ENCODE data around the gene BPIFB6.

Gene BPIFB6

GRCh38 chr20:33018169-33018931, 13.1 kb upstream of the BPIFB6 start:
- no peaks in the 10 kb centered on the region for H3K4me1 Mint-ChIP-seq (ENCODE audit: low read depth)
- no peak overlapping the region for H3K4me3 Mint-ChIP-seq
- H3K9me3 Mint-ChIP-seq = no peaks in the 10 kb centered on the region
- no peak overlapping the region for H3K27ac Mint-ChIP-seq
- H3K27me3 Mint-ChIP-seq (ENCODE audit: low read depth) = no peaks in the 10 kb centered on the region
- no peaks in the 10 kb centered on the region for H3K36me3 Mint-ChIP-seq (ENCODE audit: low read depth)

- no peaks in the 10 kb centered on the region for H3K36me3 Mint-ChIP-seq (ENCODE audit: low read depth)
- no peak overlapping the region for H3K4me3 Mint-ChIP-seq
- no peaks in the 10 kb centered on the region for H3K9me3 Mint-ChIP-seq
- no peaks in the 10 kb centered on the region for H3K4me1 Mint-ChIP-seq (ENCODE audit: low read depth)
- H3K27me3 Mint-ChIP-seq (ENCODE audit: low read depth) = no peaks in the 10 kb centered on the region
- no peak overlapping the region for H3K27ac Mint-ChIP-seq
These were observed 11.8 kb upstream of the BPIFB6 start for GRCh38 chr20:33019465-33020277.

GRCh38 chr20:33020278-33021161, 10.9 kb upstream of the BPIFB6 start:
- Mint-ChIP-seq H3K4me1 (ENCODE audit: low read depth) (no peaks in the 10 kb centered on the region), H3K9me3 (no peaks in the 10 kb centered on the region), H3K4me3 (no peak overlapping the region), H3K36me3 (ENCODE audit: low read depth) (no peaks in the 10 kb centered on the region), H3K27me3 (ENCODE audit: low read depth) (no peaks in the 10 kb centered on the region), H3K27ac (no peak overlapping the region)

- Mint-ChIP-seq H3K27me3 (ENCODE audit: low read depth) (no peaks in the 10 kb centered on the region), H3K27ac (no peak overlapping the region), H3K36me3 (ENCODE audit: low read depth) (no peaks in the 10 kb centered on the region), H3K4me3 (no peak overlapping the region), H3K9me3 (no peaks in the 10 kb centered on the region), H3K4me1 (ENCODE audit: low read depth) (no peaks in the 10 kb centered on the region)
These were observed 9.6 kb upstream of the BPIFB6 start for GRCh38 chr20:33021879-33022278.

GRCh38 chr20:33022289-33022688, 9.2 kb upstream of the BPIFB6 start:
- H3K36me3 Mint-ChIP-seq (ENCODE audit: low read depth) = no peaks in the 10 kb centered on the region
- no peaks in the 10 kb centered on the region for H3K9me3 Mint-ChIP-seq
- H3K4me1 Mint-ChIP-seq (ENCODE audit: low read depth) = no peaks in the 10 kb centered on the region
- no peak overlapping the region for H3K4me3 Mint-ChIP-seq
- no peaks in the 10 kb centered on the region for H3K27me3 Mint-ChIP-seq (ENCODE audit: low read depth)
- H3K27ac Mint-ChIP-seq = no peak overlapping the region

- H3K4me3 Mint-ChIP-seq = no peak overlapping the region
- no peaks in the 10 kb centered on the region for H3K36me3 Mint-ChIP-seq (ENCODE audit: low read depth)
- no peaks in the 10 kb centered on the region for H3K27me3 Mint-ChIP-seq (ENCODE audit: low read depth)
- H3K4me1 Mint-ChIP-seq (ENCODE audit: low read depth) = no peaks in the 10 kb centered on the region
- H3K27ac Mint-ChIP-seq = no peak overlapping the region
- H3K9me3 Mint-ChIP-seq = no peaks in the 10 kb centered on the region
These were observed 8.6 kb upstream of the BPIFB6 start for GRCh38 chr20:33022694-33023438.

GRCh38 chr20:33023439-33024242, 7.8 kb upstream of the BPIFB6 start:
- Mint-ChIP-seq H3K4me1 (ENCODE audit: low read depth) (no peaks in the 10 kb centered on the region), H3K27me3 (ENCODE audit: low read depth) (no peaks in the 10 kb centered on the region), H3K27ac (no peak overlapping the region), H3K36me3 (ENCODE audit: low read depth) (no peaks in the 10 kb centered on the region), H3K4me3 (no peak overlapping the region), H3K9me3 (no peaks in the 10 kb centered on the region)

GRCh38 chr20:33024243-33024560, 7.2 kb upstream of the BPIFB6 start:
- no peak overlapping the region for H3K4me3 Mint-ChIP-seq
- no peaks in the 10 kb centered on the region for H3K4me1 Mint-ChIP-seq (ENCODE audit: low read depth)
- H3K36me3 Mint-ChIP-seq (ENCODE audit: low read depth) = no peaks in the 10 kb centered on the region
- no peak overlapping the region for H3K27ac Mint-ChIP-seq
- H3K27me3 Mint-ChIP-seq (ENCODE audit: low read depth) = no peaks in the 10 kb centered on the region
- H3K9me3 Mint-ChIP-seq = no peaks in the 10 kb centered on the region

- Mint-ChIP-seq H3K36me3 (ENCODE audit: low read depth) (no peaks in the 10 kb centered on the region), H3K27me3 (ENCODE audit: low read depth) (no peaks in the 10 kb centered on the region), H3K27ac (no peak overlapping the region), H3K4me3 (no peak overlapping the region), H3K4me1 (ENCODE audit: low read depth) (no peaks in the 10 kb centered on the region), H3K9me3 (no peaks in the 10 kb centered on the region)
These were observed 6.7 kb upstream of the BPIFB6 start for GRCh38 chr20:33024609-33025317.

GRCh38 chr20:33025318-33025876, 6.1 kb upstream of the BPIFB6 start:
- Mint-ChIP-seq H3K36me3 (ENCODE audit: low read depth) (no peaks in the 10 kb centered on the region), H3K9me3 (no peaks in the 10 kb centered on the region), H3K4me1 (ENCODE audit: low read depth) (no peaks in the 10 kb centered on the region), H3K4me3 (no peak overlapping the region), H3K27me3 (ENCODE audit: low read depth) (no peaks in the 10 kb centered on the region), H3K27ac (no peak overlapping the region)

GRCh38 chr20:33026072-33026778, 5.2 kb upstream of the BPIFB6 start:
- Mint-ChIP-seq H3K27me3 (ENCODE audit: low read depth) (no peaks in the 10 kb centered on the region), H3K27ac (no peak overlapping the region), H3K9me3 (no peaks in the 10 kb centered on the region), H3K4me1 (ENCODE audit: low read depth) (no peaks in the 10 kb centered on the region), H3K4me3 (no peak overlapping the region), H3K36me3 (ENCODE audit: low read depth) (no peaks in the 10 kb centered on the region)
